Measurements from ENCODE around the gene FOXO1.

DNA sequence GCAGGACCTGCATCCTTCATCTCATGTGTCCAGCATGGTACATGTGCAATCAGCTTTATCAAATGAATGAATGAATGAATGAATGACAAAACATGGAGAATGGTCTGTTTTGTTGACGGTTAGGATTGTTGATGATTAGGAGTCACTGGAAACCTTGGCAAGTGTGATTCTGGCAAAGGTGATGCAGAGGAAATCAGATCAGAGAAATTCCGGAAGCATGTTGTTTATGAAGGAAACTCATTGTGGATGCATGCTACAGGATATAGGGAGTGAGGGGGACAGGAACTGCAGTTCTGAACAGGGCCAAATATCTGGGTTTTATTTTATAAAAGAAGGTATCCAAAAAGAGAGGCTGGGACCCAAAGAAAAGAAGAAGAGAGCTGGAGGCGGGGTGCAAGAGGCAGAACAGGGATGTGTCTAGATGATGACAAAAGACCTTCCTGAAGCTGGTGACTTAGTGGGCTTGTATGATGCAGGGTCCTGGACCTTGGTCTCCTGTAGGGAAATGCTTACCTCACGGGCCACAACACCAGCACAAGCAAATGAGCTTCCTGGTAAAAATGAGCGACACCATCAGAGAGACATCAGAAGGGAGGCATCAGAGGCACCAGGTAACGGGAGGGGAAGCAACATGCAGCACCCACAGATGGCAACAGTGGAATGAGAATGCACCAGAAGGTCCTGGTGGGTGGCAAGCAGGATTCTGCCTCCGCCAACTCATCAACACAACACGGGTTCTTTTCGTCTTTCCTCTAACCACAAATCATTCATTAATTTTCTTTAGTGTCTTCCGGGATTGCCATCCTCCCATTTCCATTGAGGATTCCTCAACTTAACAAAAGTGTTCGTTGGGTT is 159.6 kb downstream of the FOXO1 start:
- no peak for TF ChIP-seq POLR2A (IDR thresholded peaks at IDR 0.05)
- TF ChIP-seq, protein P1, sequence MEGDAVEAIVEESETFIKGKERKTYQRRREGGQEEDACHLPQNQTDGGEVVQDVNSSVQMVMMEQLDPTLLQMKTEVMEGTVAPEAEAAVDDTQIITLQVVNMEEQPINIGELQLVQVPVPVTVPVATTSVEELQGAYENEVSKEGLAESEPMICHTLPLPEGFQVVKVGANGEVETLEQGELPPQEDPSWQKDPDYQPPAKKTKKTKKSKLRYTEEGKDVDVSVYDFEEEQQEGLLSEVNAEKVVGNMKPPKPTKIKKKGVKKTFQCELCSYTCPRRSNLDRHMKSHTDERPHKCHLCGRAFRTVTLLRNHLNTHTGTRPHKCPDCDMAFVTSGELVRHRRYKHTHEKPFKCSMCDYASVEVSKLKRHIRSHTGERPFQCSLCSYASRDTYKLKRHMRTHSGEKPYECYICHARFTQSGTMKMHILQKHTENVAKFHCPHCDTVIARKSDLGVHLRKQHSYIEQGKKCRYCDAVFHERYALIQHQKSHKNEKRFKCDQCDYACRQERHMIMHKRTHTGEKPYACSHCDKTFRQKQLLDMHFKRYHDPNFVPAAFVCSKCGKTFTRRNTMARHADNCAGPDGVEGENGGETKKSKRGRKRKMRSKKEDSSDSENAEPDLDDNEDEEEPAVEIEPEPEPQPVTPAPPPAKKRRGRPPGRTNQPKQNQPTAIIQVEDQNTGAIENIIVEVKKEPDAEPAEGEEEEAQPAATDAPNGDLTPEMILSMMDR (IDR thresholded peaks at IDR 0.05): no peak
